HL-60 (cell line): Measurements from ENCODE around the gene GRXCR2.

Source experiments
- GABPA ChIP-seq: IDR thresholded peaks from 2 replicates; pipeline ENCODE4 v1.6.1; 2012; ENCODE audit warnings: low read depth
- POLR2AphosphoS5 ChIP-seq: IDR thresholded peaks from 2 replicates; pipeline ENCODE4 v1.6.1; 2012; ENCODE audit warnings: low read depth
- SPI1 ChIP-seq: IDR thresholded peaks from 2 replicates; pipeline ENCODE4 v1.6.1; 2012; ENCODE audit warnings: low read depth, mild to moderate bottlenecking, borderline replicate concordance
- TF ChIP-seq, protein P1 (sequence below): IDR thresholded peaks from one replicate; pipeline ENCODE4 v1.5.1; 2011; ENCODE audit warnings: low read length, control low read depth, inconsistent platforms; ENCODE audit not compliant: insufficient read depth

DNA sequence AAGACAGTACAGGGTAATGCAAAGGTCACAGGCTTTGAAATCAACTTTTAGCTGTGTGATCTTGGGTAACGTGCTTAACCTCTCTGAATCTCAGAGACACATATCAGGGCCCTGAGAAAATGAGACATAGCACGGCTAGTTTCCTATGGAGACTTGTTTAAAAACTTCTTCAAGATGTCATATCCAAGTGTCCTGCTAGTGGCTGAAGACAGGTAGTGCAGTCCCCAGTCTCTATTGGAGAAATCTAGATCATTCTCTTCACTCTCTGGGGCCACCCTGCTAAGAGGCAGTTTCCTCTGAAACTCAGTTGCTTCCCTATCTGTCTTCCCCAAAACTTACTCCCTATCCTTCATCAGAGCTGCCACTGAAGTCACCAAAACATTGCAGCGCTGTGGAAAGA, 30.3 kb upstream of the GRXCR2 start:
- TF ChIP-seq, protein P1, sequence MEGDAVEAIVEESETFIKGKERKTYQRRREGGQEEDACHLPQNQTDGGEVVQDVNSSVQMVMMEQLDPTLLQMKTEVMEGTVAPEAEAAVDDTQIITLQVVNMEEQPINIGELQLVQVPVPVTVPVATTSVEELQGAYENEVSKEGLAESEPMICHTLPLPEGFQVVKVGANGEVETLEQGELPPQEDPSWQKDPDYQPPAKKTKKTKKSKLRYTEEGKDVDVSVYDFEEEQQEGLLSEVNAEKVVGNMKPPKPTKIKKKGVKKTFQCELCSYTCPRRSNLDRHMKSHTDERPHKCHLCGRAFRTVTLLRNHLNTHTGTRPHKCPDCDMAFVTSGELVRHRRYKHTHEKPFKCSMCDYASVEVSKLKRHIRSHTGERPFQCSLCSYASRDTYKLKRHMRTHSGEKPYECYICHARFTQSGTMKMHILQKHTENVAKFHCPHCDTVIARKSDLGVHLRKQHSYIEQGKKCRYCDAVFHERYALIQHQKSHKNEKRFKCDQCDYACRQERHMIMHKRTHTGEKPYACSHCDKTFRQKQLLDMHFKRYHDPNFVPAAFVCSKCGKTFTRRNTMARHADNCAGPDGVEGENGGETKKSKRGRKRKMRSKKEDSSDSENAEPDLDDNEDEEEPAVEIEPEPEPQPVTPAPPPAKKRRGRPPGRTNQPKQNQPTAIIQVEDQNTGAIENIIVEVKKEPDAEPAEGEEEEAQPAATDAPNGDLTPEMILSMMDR, result no peak
- TF ChIP-seq POLR2AphosphoS5 (no peak), SPI1 (no peak), GABPA (no peak)
